GM20000 (cell line): Measurements from ENCODE around the gene MBLAC1.

Experiments
- DNase-seq: peaks from one replicate; pipeline ENCODE4 v3.0.0; 2012; ENCODE audit warnings: low spot score
- CTCF ChIP-seq: IDR thresholded peaks from 2 replicates; pipeline ENCODE4 v1.5.1; 2012; ENCODE audit warnings: mild to moderate bottlenecking, control low read depth; ENCODE audit errors: extremely low read depth, missing control alignments

The MBLAC1 gene

GRCh38 chr7:100171087-100171681 lies 44.4 kb downstream of the MBLAC1 start:
- TF ChIP-seq CTCF = no peak

GRCh38 chr7:100171840-100172239 lies 45.1 kb downstream of the MBLAC1 start:
- no peak for TF ChIP-seq CTCF
- peak; percentile 25 for DNase-seq

More at GRCh38 chr7:100171087-100171681, 44.4 kb downstream of the MBLAC1 start:
- DNase-seq = peak; percentile 71

- TF ChIP-seq CTCF = no peak
- DNase-seq = peak; percentile 12
These were observed 47.2 kb downstream of the MBLAC1 start for GRCh38 chr7:100173806-100174495.

GRCh38 chr7:100174582-100174981 lies 47.8 kb downstream of the MBLAC1 start:
- no peak for TF ChIP-seq CTCF
- no peak for DNase-seq

- DNase-seq = no peak
- TF ChIP-seq CTCF = no peak
These were observed 48.6 kb downstream of the MBLAC1 start for GRCh38 chr7:100175296-100175935.

- TF ChIP-seq CTCF = no peak
- no peak for DNase-seq
These were observed 49.6 kb downstream of the MBLAC1 start for GRCh38 chr7:100176096-100177044.
